RWPE1 (cell line): ENCODE data around the gene NEURL1.

Experiments used
- CTCF ChIA-PET: fragments of 350-600 bp; sonication (Branson Sonifier 250); formaldehyde crosslinking; extraction: SDS; loops from one replicate; lab custom pipeline; 2021; lab: Yijun Ruan, JAX
- POLR2A ChIA-PET: fragments of 400-600 bp; formaldehyde crosslinking; extraction: SDS; loops from one replicate; lab custom pipeline; 2020; ENCODE audit warnings: antibody characterized with exemption; ENCODE audit not compliant: low non-redundant PET; lab: Yijun Ruan, JAX
- DNase-seq: peaks from one replicate; pipeline ENCODE4 v3.0.0; 2012; ENCODE audit warnings: low spot score
- H3K27ac ChIP-seq: fragments of 450-650 bp; 2 replicates; pipeline ENCODE4 v1.5.1; 2017
- CTCF ChIP-seq: fragments of 450-650 bp; conservative IDR thresholded peaks from 2 replicates; pipeline ENCODE4 v1.5.1; 2017; ENCODE audit warnings: low read depth, mild to moderate bottlenecking

NEURL1 gene

DNA sequence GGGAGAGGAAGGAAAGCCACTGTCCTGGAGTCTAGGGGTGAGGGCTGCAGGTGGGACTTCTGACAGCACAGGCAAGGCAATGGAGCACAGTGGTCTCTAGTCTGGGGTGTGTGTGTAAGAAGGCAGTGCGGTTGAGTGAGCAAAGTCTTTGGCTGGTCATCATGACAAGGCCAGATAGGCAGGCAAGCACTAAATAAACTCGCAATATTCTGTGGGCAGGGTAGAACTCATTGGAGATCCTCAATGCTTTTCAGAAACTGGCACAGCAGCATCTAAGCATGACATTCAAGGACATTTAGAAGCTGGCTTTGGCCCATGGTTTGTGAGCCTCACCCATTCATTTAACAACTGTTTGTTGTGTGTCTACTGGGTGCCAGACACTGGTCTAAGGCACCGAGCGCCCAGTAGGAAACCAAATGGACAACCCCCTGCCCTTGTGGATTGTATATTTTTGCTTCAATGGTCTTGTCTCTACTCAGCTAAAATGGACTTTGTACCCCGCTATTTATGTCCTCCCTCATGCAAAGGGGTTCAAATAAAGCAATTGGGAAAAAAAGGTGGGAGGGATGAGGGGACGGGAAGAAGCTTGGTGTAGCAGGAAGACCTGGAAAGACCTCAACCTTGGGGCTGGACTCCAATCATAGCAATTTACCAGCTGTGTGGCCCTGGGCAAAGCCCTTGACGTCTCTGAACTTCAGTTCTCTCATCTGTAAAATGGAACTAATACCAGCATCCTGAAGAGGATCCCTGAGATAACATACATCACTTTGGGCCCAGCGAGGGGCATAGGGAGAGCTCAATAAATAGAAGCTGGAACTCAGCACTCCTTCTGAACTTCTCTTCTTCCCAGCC lies 116.0 kb downstream of the NEURL1 start:
- ChIA-PET POLR2A (no interaction called here), CTCF (interaction anchor here (0.7 kb wide), 1 partner anchor 86 kb away, joined by 3 read pairs; no protein-coding TSS in a partner anchor)
- no peak for DNase-seq
- peak overlapping the region; percentile 20 for H3K27ac ChIP-seq
- TF ChIP-seq CTCF, result no peak

GRCh38 chr10:103610083-103610472 lies 116.6 kb downstream of the NEURL1 start:
- peak overlapping the region; percentile 20; the same call in 1 of the 2 replicates for H3K27ac ChIP-seq
- TF ChIP-seq CTCF, result no peak
- ChIA-PET POLR2A (no interaction called here), CTCF (interaction anchor here (0.7 kb wide), 1 partner anchor 85 kb away, joined by 3 read pairs; no protein-coding TSS in a partner anchor)
- DNase-seq, result no peak

DNA sequence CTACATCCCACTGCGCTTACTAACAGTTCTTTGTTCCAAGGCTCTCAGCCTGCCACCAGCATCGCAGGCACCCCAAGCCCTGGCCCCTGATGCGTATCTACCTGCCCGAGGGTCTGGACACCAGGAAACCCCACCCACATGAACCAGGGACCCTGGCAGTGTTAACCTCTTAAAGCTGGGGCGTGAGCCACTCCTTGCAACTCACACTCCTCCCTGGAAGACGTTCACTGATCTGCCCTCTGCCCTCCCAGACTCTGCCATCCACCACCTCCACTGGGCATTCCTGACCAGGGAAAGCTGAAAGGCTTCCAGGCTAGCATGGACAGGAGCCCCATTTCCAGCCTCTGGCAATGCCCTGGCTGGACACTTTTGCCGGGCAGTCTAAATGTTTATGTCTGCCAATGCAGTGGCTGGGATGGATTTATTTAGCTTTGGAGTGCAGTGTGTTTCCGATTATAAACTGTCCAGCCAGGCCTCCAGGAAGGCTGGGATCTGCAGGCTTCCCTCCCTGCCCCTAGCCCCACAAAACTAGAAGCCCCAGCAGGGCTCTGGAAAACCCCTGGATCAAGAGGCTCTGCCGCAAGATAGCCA lies 117.5 kb downstream of the NEURL1 start:
- DNase-seq, result no peak
- peak overlapping the region; percentile 34 for H3K27ac ChIP-seq
- no peak for TF ChIP-seq CTCF
- ChIA-PET CTCF (no interaction called here), POLR2A (no interaction called here)

- 0 out of 2 replicates have a peak overlapping the region, but pooled peaks have one; percentile 5 for H3K27ac ChIP-seq
- CTCF ChIA-PET, result interaction anchor here (1.0 kb wide), 1 partner anchor 14 kb away, joined by 4 read pairs; no protein-coding TSS in a partner anchor
- no peak for DNase-seq
- POLR2A ChIA-PET, result no interaction called here
- TF ChIP-seq CTCF, result no peak
Measured at GRCh38 chr10:103612462-103613365, 119.2 kb downstream of the NEURL1 start.

- ChIA-PET CTCF (interaction anchor here (0.6 kb wide), 1 partner anchor 24 kb away, joined by 3 read pairs; no protein-coding TSS in a partner anchor), POLR2A (no interaction called here)
- TF ChIP-seq CTCF, result no peak
- DNase-seq, result no peak
- H3K27ac ChIP-seq, result no peak overlapping the region
Measured at GRCh38 chr10:103613616-103614015, 120.1 kb downstream of the NEURL1 start.
